Stimulated activated naive CD8-positive, alpha-beta T cell treated with anti-CD3 and anti-CD28 coated beads, Interleukin-15, Interleukin-2, amounts not matched to agents 100 U/mL and 50 U/mL, for 24 hours (primary cell): Measurements from ENCODE around the gene HLA-F.

Experiments
- ATAC-seq: fragments of 150-1000 bp; cut with Tn5 transposase; one replicate; pipeline ENCODE4 v1.10.0; 2021
- DNase-seq: peaks from one replicate; pipeline ENCODE4 v3.0.0; 2021

HLA-F gene

DNA sequence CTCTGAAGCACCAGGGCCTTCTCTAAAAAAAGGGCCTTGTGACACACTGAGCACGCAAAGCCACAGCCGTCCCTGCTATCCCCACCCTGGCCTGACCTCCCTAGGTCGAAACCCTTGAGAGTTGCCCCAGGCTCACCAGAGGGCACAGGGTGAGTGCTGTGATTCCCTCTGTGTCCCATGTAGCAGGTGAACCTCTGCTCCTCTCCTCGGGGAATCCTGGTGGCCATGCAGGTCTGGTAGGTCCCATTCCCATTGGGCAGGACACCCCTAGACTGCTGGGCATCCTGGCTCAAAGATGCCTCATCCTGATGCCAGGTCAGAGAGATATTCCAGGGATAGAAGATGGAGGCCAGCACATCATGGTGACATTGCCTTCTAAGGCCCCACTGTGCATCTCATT is 20.9 kb downstream of the HLA-F start:
- ATAC-seq (no peak), DNase-seq (no peak)

DNA sequence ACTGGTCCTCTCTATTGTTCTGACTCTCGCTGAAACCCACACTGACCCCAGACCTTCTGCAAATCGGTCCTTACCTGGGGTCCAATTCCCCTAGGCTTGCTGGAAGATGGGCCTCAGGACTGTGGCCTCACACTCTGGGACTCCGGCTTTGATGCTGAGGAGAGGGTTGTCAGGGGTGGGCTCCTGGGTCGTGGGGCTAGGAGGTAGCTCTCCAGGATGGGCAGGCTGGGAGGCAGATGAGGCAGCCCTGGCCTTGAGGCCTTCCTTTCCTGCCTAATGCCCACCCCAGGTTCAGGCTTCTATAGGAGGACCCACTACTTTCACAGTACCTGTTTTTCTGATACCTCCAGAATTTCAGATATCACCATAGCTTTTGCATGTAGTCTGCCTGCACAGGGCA is 21.4 kb downstream of the HLA-F start:
- ATAC-seq: no peak
- no peak for DNase-seq

DNA sequence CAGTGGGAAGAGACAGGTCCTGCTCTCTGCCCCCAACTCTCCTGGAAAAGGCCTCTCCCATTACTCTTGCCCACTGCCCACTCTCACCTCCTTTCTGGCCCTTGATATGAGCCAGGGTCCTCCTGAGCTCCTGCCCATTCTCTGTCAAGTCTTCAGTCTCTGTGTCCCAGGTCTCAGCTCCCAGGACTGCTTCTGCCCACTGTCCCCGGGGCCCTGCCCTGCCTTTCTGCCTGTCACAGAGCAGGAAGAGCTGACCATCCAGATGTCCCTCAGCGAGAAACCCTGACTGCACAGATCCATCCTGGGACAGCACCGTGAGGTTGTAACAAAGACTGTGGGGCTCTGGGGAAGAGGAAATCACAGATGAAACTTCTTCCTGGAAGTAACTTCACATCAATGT is 22.2 kb downstream of the HLA-F start:
- no peak for DNase-seq
- ATAC-seq: no peak

DNA sequence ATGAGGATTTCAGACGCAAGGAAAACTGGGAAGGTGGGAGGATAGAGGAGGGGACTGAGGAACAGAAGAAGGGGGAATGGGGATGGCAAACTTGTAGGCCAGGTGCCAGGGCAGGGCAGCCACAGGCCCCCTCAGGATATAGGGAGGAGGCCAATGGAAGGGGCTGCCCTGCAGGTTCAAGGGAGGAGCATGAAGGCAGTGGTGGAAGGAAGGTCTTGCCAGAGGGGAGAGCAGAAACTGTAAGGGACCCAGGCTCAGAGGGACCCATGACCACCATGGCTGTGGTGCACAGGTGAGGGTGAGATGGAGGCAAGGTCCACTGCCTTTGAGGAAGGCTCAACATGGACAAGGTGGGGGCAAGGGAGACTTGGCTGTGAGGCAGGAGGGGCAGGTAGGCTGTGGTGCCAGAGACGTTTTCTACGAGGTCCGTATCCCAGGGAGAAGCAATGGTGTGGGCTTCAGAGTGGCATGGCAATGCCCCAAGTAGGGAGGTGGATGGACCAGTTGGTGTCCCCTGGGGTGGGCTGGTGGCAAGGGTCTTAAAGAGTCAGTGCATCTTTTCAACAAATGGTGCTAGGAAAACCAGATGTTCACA is 22.7 kb downstream of the HLA-F start:
- DNase-seq (no peak), ATAC-seq (no peak)

DNA sequence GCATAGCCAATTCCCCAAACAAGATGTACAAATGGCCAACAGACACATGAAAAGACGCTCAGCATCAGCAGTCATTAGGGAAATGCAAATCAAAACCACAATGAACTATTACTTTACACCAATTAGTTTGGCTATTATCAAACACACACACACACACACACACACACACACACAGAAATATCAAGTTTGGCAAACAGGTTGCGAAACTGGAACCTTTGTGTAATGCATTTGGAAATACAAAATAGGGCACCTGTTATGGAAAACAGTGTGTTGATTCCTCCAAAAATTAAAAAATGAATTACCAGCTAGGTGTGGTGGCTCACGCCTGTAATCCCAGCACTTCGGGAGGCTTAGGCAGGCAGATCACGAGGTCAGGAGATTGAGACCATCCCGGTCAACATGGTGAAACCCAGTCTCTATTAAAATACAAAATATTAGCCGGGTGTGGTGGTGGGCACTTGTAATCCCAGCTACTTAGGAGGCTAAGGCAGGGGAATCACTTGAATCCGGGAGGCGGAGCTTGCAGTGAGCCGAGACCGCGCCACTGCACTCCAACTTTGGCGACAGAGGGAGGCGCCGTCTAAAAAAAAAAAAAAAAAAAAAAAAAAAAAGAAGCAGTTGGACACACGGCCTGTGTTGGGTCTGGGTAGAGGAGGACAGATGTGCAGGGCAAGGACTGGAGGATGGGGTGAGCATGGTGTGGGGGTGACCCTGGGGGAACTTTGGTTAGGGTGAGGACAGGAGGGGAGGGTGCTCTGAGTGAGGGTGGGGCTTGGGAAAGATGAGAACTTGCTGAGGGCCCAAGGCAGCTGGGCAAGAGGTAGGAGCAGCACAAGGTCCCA is 23.8 kb downstream of the HLA-F start:
- DNase-seq (no peak), ATAC-seq (no peak)

DNA sequence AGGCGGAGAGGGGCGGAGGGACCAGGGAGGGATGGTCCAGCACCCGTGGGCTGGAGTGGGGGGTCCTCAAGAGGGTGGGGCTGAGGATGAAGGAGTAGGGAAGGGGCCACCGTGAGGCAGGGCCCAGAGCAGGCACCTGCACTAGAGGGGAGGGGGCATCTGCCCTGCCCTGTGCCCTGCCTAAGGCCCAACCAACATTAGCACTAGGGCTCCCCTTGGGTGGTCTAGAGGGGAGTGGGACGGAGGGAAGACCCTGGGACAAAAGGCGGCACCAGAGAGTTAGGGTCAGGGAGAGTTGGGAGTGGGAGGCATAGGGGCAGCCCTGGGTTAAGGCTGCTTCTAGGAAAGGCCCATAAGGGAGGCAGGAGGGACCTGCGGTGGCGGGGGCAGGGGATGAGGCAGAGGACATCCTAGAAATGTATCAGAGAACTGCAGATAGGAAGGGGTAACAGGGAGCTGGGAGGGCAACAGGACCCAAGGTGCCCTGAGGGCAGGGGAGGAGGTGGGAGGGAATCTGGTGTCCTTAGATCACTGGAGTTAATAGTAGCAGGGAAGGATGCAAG is 24.5 kb downstream of the HLA-F start:
- ATAC-seq (no peak), DNase-seq (no peak)

DNA sequence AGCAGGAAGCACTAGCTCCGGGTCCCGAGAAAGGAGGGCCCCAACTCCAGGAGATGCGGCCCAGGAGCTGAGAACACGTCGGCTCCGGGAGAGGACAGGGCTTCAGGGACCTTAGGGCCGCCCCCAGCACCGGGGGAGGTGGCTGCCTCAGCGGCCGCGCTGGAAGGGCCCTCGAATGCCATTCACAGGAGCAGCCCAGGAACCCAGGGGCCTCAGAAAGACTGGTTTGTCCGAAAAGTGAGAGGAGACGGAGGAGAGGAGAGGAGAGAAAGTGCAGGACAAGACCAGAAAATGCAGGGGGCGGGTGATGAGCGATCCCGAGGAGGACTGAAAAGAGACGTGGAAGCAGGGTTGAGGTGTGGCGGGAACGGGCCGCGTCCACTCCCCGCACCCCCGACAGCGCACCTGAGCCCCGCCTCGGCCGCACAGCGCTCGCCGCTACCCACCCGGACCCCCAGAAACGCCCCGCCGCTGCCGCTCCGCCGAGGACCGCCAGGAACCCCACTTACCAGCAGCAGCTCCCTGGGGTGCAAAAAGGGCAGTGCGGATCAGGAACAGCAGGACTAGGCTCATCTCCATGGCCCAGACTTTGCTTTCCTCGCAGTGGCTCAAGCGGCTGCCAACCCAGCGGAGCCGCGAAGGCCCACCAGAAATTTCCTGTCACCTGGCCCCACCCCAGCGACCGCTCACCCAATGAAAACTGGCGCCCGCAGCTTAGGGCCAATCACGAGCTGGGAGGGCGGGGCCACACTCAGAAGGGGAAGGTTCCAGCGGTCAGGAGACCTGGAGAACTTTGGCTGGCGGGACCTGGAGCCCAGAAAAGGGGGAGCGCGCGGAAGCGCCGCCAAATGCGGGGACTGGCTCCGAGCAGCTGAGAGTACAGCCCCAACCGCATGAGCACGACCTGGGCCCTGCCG is 25.4 kb downstream of the HLA-F start:
- ATAC-seq: peak; percentile 82
- peak; percentile 88 for DNase-seq

DNA sequence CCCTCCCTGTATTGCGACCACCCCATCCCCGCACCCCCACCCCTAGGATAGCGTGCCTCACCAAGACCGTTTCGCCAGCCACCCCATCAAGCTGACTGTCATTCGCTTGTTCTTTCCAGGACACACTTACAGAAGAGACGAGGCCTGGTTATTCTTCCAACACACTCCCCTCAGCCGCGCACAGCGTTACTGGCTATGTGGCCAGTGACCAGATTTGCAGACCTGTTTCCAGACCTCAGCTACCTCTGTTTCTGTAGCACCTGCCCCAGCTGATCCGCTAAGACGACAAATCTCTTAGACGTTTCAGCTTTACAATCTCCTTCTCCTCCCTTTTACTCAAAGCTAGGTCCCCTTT is 26.1 kb downstream of the HLA-F start:
- ATAC-seq: peak; percentile 12
- no peak for DNase-seq

DNA sequence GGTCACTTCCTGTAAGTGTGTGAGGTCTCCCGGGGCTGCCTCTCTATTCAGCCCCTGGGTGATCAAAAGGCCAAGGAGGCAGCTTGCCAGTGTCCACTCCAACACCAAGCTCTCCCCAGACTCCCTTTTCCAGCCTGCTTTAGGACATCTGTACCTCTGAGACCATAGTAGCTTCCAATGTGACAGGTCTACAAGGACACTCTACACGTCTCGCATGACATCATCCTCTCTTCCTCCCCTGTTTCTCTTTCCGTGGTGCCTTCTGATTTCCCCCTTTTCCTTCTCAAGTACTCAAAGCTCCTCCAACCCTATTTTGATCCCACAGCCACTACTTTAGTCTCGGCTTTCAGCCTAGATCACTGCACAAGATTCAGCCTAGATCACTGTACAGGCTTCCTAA is 26.4 kb downstream of the HLA-F start:
- DNase-seq (no peak), ATAC-seq (no peak)

DNA sequence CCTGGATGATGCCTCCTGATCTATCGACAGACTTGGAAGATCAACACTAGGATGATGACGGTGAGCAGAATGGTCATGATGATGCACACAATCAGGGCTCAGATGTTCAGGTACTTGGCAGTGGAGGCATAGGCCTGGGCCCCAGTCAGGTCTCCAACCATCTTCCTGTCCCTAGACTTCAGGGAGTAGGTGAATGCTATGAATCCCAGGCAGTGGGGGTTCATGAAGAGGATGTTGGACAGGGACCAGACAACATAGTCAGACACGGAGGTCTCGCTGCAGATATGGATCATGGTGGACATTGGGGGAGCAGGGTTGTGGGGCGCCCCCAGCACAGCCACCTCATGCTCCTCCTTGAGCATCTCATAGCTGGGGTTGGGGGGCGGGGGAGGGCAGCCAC is 27.5 kb downstream of the HLA-F start:
- no peak for DNase-seq
- no peak for ATAC-seq

DNA sequence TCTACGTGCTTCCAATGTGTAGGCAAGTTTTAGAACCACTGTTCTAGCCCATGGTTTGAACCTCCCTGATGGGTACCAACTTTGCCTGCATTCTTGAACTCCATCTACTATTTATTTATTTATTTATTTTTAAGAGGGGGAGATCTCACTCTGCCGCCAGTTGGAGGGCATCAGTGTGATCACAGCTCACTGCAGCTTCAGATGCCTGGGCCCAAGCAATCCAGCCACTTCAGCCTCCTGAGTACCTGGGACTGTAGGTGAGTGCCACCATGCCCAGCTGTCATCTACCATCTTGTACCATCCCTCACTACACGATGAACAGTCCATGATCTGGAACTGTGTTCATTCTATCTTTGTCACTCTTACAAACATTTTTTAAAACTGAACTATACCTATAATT is 28.2 kb downstream of the HLA-F start:
- ATAC-seq: no peak
- DNase-seq: no peak

DNA sequence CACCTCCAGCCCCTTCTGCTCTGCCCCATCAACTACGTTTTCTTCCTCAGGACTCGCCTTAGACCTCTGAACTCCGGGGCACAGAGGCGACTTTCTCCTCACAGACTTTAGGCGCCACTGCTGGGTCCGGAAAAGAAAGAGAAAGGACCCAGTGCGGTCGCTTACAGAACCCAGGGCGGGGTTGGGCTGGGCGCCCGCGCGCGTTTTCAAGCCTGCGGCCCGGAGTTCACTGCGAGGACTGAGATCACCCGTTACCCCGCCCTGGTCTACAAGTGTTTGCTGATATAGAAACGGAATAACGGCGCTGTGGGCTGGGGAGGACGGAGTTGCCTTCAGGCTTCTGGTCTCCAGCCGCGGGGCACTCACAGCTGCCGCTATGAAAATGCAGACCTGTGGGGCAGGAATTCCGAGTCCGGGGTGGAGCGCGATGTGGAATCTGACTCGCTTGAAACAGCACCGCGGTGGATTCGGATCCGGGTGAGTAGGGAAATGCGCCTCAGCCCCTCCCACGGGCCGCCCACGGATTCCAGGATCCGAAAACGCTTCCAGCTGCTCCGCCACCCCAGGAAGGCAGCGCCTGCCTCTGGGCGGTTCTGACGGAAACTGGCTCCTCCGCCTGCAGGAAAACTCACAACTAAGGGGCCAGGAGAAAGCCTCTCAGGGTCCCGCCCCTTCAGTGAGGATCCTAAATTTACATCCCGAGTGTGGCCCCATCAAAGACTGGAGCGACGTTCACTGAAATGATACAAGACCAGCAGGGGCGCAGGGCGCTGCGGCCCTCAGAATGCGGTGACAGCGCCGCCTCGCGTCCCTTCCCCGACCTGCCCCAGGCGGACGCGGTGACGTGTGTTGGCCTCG is 29.4 kb downstream of the HLA-F start:
- DNase-seq (peak; percentile 89), ATAC-seq (peak; percentile 80)

DNA sequence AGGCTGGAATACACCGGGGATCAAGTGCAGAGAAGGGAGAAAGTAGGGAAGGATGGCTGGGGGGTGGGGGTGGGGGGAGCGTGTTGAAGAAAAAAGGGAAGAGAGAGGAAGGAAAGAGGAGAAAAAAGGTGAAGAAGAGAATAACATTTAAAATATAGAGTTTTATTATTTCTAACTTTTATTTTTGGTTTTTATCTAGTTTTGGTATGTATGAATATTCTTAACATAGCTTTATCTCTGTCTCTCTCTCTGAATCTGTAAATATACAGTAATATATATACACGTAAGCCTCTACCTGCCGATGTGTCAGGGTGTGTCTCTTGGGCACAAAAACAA is 30.0 kb downstream of the HLA-F start:
- ATAC-seq: no peak
- no peak for DNase-seq

DNA sequence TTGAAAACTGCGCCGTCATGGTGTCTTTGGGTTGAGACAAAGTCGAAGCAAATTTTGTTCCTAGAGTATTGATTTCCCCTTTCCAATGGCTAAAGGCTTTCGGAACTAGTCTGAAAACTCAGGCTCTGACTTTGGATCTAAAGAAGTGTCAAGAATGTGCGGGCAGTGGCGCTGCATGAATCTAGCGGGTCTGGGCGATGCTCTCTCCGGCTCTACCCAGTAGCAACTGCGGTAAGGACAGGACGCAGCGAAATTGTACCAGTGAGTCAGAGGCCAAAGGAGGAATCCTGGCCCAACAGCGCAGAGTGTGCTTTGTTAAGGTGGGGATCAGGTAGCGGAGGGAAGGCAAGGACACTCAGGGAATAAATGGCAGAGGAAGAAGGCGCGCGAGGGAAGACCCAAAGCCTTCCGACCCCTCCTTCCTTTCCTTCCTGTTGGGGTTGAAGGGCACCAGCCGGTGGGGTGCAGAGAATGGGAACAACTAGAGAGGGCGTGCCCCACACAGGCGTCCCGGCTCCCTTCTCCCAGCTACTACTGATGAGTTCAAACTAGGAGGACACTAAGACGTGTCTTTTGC is 32.1 kb downstream of the HLA-F start:
- ATAC-seq (no peak), DNase-seq (no peak)

DNA sequence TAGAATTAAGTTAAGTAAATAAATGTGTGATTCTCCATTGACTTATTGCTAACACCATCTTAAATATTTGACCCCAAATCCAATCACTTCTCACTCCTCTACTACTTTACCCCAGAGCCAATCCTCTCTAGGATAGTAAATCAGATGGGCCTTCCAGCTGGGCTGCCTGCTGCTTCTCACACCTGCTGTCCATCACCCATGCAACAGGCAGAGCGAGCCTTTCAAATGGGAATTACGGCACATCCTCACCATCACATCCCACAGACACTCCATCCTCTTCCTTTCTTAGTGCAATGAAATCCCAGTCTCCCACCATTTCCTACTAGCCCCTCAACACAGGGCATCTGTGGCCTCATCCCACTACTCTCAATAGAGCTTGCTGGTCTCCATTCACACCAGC is 34.0 kb downstream of the HLA-F start:
- DNase-seq: no peak
- no peak for ATAC-seq

DNA sequence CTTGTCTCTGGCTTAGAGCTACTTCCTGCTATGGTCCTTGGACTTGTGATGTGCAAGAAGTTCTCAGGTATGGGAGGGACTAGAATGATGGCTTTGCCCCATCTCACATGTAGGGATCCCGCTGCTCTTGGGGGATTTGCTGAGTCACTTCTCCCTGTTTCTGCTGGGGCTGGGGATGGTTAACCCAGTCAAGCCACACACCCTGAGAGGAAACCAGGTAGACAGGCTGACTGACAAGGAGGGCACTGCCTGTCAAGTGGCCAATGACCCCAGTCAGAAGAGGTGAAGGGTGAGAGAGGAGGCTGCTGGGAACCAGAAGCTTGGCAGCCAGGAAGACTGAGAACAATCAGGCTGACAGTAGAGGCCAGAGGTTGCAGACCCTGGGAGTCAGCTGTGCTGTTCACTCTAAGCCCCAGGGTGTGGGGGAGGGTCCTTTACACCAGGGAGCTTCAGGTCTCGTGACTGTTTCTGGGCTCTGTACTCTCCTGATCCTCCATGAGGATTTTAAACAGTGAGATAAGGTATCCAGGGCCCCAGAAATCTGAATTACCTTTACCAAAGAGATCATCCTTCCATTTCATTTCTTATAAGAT is 34.6 kb downstream of the HLA-F start:
- ATAC-seq (no peak), DNase-seq (no peak)

DNA sequence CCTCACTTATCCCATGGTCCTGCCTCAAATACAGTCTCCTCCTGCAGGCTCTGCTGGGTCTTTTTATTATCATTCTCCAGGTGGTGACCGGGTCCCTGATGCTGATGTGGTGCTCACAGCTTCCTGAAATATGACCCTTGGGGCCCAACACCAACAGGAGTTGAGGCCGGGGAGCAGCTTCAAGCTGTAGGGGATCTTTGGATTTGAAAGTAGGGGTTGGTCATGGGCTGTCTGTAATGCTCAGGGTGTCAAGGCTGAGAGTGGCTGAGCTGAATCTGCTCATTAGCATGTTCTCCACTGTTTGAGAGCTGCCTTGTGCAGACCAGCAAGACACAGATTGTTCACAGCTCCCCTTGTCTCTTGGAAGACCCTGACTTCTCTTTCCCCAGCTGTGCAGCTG is 35.5 kb downstream of the HLA-F start:
- DNase-seq (no peak), ATAC-seq (no peak)

DNA sequence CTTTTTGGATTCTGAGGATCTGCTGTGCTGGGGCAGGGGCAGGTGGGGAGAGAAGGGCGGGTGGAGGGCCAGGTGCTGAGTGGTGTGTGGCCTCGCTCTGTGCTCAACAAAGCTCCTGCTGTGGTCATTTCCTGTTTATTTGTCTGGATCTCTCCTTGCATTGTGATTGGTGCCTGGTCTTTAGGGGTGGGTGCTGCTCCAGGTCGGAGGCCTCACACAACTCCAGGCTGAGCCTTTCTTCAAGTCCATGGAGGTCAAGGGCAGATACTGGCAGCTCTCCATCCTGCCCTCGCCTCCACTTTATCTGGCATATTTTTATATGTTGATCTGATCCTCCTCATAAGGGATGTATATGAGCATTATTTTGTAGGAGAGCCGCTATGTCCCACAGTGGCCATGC is 36.2 kb downstream of the HLA-F start:
- ATAC-seq (no peak), DNase-seq (no peak)

DNA sequence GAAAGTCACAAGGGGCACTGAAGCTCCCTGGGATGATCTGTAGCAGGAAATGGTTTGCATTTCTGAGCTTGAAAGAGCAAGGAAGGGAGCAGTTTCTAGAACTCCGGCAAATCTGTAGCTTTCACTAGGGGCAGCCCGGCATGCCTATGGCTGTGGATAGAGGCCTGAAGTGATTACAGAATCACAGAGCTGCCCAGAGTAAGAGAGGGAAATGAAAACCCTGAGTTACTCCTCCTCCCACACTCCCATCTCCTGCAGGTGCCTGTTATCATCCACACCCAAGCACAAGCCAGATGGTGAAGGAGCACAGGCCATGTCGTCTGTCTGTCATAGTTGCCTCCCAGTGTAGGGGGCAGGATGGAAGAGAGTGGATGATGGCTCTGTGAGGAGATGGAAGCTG is 37.1 kb downstream of the HLA-F start:
- no peak for DNase-seq
- no peak for ATAC-seq

DNA sequence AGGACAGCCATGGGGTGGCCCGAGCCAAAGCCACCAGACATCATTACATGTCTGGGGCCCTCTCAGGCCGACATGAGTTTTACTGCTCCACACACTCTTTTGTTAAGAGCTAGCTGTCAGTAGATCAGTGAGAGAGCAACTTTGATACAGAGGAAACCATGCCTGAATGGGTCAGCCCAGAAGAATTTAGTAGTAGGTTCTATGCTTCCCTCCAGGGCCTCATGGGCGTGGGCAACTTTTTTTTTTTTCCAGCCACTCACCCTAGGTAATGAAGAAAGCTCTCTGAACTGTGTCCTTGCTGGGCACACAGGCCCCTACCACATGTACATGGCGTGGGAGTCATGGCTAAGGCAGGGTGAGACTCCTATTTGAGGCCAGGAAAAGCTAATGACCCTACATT is 38.8 kb downstream of the HLA-F start:
- ATAC-seq (no peak), DNase-seq (no peak)

DNA sequence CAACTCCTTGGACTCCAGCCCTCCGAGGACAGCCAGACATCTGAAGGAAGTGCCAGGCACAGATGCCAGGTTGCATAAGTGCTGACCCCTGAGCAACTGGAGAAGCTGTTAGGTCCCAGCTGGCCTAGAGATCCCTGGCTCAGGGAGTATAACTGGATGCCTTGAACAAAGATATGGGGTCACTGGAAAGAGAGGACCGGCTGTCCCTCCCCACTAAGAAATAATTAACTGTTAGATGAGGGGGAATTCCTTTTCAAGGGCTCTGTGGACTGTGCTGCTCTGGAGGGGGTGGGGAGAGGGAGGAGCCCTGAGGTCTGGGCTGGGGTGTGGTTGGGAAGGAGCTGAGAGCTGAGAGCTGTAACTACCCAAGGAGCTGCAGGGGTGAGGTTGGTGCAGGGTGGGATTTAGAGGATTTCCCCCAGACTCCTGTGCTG is 39.6 kb downstream of the HLA-F start:
- ATAC-seq (no peak), DNase-seq (no peak)
